NCI-H1092 (cell line): Measurements from ENCODE around the gene CCDC38.
"Not testable (repeated sequence)": the region's sequence is repeated elsewhere in the genome, so short reads cannot be mapped to it uniquely, and the experiment has no call there.

ENCODE experiments used
- DNase-seq: peaks from one replicate; lab custom pipeline; 2025; lab: John Stamatoyannopoulos, UW

Gene CCDC38

DNA sequence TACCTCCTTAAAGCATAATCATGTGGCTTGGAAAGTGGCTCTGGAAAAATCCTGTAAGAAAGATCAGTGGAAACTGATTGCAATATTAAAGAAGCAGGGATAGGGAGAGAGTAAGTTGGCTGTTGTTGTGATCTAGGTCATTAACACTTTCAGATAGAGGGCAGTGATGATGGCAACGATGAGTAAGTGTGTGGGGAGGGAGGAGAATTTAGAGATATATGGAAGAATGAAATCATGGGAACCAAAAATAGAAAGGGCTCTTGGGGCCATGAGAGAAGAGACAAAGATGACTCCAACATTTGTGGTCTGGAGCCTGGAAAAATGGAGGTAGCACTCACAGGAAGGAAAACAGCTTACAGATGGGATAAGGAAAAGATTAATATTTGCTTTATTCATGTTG is 60.3 kb downstream of the CCDC38 start:
- DNase-seq = no peak

DNA sequence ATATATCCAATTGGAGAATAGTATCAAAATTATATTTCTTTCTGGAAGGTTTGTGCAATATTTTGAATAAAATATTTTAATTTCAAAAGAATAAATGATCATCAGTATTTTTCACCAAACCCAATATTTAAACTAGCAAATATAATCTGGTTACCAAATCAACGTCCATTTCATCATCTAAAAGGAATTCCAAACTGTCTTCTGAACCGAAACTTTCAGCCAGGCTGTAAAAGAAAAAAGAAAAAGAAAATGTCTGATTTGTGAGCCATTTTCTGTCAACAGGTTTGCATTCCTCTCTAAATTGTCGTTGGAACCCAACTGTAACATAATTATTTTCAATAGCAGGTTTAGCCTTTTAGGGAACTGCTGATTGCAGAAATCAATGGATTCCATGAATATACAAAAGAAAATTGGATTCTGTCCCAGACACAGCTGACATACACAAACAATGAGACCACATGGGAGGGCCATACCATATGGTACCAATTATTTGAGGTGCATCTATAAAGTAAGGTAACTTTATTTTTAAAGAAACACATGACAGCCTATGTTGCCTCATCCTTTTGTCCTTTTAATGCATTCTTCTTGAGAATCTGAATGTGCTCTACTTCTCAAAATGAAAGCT is 61.0 kb downstream of the CCDC38 start:
- DNase-seq = no peak

DNA sequence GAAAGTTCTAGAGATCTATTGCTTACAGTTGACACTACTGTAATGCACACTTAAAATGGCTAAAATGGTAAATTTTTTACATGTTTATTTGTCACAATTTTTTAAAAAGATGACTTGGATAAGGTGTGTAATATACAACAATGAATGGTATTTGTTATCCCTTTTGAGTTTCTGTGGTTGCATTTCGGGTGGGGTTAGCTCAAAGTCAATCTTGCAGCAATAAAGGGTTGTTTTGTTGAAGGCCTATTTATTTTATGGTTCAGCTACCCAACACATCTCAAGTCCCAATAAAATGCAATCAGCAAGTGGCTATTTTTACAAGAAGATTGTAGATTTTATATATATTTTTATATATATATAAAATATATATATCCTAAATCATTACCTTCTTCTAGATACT is 61.5 kb downstream of the CCDC38 start:
- DNase-seq = no peak

DNA sequence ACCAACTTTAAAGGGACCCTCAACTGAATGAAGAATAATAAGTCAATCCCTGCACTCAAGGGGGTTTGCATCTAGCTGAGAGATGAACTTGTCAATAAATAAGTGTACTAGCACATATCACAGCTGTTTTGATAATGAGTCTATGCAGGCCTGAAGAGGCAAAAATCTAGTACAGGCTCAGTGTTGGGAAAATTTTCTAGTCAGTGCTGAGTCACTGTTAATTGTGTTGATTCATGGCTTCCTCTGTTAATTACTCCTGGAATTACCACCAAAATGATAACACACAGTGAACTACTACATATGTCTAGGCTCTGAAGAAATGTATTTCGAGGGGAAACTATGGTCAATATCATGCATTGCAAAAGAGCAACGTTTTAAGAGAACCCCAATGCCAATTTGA is 64.8 kb downstream of the CCDC38 start:
- no peak for DNase-seq

DNA sequence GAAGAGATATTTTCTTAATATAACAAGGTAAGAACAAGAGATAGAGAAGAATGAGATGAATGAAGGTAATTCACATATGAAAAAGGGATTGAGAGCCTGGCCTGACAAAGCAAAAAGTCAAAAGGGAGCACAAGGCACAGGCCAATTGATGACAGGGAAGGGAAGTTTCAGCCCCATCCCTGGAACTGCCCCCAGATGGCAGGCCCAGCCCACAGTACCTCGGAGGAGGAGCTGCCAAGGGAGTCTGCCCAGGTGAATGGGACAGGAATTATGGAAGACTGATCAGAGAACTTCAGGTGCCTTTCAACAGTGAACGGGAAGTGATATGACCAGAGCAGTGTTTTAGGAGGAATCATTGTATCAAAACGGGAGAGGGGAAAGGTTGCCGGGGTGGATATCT is 68.0 kb downstream of the CCDC38 start:
- DNase-seq = no peak

DNA sequence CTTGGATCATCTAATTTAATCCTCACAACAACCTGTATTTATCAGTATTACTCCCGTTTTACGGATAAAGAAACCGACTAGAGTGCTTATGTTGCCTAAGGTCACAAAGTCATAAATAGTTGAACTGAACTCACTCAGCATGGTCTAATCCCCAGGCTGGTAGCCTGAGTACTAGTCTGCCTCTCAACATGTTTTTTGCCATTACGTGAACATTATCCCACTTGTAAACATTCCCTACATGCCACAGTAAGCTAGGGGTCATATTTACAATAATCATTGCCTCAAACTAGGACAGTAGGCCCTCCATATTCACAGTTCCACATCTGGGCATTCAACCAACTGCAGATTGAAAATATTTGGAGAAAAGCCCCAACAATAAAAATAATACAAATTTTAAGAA is 71.5 kb downstream of the CCDC38 start:
- no peak for DNase-seq

DNA sequence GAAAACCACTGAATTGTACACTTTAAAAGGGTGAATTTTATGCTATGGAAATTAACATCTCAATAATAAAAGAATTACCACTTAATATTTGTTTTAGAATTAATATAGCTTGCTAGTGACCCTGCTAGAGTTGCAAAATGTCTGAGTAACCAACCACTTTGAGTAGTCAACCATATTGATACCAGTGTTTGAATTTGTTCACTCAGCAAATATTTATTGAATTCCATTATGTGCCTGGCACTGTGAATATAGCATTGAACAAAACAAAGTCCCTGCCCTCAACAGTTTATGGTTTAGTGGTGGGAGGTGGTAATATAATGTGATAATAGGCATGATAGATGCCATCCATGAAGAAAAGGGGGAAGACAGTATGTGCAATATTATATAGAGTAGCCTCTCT is 79.1 kb downstream of the CCDC38 start:
- DNase-seq = no peak

DNA sequence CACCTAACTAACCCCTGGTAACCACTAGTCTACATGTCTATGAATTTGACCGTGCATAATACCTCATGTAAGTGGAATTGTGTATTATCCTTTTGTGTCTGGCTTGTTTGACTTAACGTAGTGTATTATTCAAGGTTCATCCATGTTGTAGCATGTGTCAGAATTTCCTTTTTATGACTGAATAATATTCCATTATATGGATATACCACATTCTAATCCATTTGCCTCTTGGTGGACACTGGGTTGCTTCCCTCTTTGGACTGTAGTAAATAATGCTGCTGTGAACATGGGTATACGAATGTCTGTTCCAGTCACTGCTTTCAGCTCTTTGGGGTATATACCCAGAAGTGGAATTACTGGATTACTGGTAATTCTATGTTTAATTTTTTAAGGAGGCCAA is 80.4 kb downstream of the CCDC38 start:
- DNase-seq = no peak

DNA sequence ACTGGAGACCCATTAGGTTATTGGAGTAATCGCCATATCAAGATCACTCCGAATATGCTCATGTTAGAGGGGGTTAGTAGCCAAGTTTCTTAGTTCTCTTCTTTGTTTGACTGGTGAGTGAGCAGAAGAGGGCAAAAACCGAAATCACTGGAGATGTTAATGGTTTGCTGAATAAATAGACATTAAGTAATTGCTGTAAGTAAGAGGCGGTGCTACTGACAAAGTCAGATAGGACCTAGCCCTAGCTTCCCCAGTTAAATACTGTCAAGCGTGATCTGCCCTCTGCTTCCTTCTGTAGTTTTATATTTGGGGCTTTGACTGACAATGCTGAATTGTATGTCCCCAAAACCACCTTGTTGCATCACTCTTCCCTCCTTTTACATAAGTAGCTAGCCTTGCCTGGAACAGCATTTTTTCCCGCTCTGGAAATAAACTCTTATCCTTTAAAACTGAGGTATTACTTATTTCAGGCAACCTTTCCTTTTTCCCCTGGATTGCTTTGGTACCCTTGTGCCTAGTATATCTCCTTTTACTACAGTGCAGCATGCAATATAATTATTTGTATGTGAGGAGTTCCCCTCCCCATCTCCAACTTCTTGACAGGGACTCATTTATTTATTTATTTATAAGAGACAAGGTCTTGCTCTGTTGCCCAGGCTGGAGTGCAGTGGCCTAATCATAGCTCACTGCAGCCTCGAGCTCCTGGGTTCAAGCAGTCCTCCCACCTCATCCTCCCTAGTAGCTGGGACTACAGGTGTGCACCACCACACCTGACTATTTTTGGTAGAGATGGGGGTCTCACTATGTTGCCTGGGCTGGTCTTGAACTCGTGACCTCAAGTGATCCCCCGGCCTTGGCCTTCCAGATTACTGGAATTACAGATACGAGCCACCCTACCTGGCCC is 82.2 kb downstream of the CCDC38 start:
- no peak for DNase-seq

DNA sequence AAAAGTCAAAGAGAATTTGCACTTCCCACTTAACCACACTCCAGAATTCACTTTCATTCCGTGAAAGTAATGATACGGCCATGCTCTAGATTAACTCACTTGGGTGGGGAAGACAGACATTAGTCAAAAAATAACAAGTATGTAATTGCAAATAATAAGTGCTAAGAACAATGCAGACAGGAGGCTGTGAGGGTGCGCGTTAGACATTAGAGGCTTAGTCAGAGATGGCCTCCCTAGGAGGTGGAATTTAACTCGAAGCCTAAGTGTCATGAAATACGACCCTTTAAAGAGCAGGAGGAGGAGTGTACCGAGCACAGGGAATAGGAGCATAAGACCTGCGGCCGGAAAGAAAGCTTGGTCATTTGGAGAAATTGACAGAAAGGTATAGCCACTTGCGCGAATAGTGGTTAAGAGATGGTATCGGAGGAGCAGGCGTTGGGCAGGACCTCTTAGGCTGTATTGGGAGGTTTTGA is 83.0 kb downstream of the CCDC38 start:
- no peak for DNase-seq

DNA sequence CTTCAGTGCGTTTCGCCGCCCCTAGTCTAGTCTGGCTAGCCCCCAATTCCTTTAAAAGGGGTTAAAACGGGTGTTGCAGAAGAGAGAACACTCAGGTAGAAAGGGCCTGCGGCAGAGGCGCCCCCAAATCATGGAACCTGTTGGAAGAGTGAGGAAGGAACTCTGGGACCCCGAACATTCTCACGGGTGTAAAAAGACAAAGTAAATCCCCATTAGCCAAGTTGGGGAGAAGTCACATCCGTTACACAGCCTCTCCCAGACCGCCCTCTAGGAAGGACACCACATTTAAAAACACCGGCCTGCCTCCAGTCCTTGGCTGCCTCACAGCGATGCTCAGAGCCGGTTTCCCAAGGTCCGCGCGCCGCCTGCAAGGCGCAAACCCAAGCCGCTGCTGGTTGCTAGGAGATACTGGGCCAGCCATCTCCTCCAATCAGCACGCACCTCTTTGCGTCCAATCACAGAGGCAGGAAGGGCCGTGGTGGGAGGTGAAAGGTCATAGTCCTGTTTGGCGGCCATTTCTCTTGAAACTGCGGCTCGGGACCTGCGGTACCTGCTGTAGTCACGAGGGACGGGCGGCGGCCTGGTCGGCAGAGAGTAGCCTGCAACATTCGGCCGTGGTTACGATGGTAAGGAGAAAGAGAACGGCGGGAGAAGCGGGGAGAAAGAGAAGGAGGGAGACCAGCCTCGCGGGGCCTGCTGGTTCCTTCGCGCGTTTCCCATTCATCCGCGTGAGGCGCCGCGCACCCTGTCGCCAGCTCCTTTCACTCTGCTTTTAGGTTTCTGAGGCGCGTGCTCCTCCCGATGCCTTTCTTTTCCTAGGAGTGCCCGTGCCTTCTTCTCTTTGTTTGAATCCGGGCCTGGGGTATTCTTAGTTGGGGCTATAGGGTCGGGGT is 83.7 kb downstream of the CCDC38 start, which contains the start of gene SNRPF:
SNRPF (plus strand) TSS at position 502 of the 893 bp plus-strand sequence; CDS start at position 624, 122 bp downstream.
- DNase-seq = peak; percentile 86

DNA sequence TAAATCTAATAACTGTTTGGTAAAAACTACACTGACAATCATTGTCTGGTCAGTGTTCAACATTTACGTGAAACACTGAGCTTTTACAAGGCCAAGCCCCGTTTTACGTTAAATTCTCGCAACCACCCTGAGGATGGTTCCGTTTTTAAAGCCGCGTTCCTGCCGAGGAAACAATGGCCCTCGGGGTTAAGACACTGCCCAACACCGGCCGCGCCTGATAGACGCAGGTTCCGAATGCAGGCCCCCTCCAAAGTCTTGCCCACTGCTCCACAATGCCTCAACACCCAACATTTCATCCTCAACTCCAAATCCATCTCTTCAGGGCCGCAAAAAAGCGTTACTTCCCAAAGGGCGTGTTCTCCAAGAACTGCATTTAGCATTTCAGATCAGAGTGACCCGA is 84.6 kb downstream of the CCDC38 start:
- DNase-seq = no peak

DNA sequence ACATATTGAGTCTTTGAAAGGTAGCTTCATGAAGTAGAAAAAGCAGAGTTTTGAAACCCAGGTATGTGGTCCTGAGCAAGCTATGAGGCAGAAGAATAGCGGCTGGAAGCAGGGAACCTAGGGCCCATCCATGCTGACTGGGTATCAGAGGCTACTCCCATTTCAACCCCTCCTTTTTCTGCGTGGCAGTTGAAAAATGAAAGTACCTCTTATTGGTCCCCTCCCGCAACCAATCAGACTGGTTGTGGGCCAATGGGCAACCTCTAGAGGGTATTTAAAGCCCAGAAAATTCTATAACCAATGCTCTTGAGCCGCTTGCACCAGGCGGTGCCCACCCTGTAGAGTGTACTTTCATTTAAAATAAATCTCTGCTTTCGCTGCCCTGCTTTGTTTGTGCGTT is 85.3 kb downstream of the CCDC38 start:
- DNase-seq = no peak

DNA sequence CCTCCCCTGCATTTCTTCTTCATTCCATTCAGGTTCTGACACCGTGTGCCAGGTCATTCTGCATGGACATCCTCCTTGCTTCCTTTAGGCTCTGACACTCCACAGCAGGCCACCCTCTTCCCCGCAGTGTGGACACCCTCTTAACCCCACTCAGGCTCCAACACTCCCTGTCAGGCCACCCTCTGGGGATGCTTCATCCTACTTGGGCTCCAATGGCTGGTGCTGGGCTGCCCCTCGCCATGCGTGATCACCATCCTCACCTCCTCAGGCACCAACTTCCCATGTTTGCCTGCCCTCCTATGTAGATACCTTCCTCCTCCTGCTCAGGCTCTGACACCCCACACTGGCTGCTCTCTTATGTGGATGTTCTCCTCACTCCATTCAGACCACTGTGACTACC is 90.3 kb downstream of the CCDC38 start:
- DNase-seq = no peak

DNA sequence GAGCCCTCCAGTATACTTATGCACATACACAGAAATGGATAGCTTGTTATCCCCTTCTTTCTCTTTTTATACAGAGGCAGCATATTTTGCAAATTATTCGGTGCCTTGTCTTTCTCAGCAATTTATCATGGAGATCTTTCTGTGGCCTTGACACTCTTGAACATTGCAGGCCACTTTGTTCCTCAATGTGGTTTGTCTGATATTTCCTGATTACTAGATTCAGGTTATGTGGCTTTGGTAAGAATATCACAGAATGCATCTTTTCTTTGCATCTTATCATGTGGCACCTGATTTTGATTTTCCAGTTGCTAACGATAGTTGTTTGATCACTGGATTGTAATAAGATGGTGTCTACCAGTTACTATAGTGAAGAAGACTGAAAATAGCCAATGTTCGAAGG is 90.8 kb downstream of the CCDC38 start:
- DNase-seq = no peak

DNA sequence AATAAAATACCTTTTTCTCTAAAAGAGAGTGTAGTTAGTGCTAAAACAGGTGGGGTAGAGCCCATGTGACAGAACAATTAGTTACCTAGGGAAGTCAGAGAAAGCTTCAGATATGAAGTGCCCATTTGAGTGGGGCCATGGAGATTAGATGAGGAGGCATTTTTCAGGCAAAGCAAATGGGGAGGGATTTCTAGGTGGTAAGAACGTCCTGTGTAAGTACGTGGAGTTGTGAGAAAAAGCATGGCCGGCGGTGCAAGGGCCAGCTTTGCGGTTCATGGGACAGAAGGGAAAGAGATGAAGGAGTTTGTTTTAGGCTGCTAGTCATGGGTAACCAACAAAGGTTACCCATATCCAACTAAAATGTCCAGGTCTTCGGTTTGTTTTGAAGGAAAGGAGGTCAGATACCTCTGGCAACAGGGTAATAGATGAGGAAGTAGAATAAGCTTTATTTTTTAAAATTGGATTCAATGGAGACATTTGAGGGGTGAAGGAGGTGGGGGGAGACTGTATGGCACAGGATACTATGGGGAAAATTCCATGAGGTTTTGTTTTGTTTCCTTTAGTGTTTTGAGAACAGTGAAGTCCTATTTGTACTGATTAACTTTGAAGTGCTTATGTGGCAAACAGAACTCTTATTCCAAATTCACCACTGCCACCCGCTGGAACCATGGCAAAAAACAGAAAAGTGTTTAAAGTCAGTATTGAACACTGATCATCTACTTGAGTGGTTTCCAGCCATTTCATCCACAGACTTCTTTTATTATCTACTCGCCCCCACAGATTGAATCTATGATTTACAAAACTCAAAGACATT is 93.6 kb downstream of the CCDC38 start:
- no peak for DNase-seq

DNA sequence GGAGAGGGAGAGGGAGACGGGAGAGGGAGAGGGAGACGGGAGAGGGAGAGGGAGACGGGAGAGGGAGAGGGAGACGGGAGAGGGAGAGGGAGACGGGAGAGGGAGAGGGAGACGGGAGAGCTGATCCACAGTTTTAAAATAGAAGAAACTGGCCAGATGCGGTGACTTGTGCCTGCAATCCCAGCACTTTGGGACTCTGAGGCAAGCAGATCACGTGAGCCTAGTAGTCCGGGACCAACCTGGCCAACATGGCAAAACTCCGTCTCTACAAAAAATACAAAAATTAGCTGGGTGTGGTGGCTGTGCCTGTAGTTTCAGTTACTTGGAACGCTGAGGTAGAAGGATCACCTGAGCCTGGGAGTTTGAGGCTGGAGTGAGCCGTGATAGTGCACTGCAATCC is 100.0 kb downstream of the CCDC38 start:
- DNase-seq = not testable (repeated sequence)

DNA sequence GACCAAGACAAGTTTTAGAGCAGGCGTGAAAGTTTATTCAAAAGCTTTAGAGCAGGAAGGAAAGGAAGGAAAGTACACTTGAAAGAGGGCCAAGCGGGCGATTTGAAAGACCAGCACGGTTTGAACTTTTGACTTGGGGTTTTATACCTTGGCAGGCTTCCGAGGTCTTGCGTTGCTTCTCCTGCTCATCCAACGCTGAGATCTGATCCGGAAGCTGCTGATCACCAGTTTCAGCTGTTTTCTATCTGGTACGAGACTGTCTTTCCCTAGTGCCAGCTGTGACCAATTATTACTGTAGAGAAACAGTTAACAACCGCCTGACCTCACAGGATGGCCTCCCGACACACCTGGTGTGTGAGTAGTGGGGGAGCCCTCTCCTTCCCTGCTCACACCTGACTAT is 104.3 kb downstream of the CCDC38 start:
- DNase-seq = no peak

DNA sequence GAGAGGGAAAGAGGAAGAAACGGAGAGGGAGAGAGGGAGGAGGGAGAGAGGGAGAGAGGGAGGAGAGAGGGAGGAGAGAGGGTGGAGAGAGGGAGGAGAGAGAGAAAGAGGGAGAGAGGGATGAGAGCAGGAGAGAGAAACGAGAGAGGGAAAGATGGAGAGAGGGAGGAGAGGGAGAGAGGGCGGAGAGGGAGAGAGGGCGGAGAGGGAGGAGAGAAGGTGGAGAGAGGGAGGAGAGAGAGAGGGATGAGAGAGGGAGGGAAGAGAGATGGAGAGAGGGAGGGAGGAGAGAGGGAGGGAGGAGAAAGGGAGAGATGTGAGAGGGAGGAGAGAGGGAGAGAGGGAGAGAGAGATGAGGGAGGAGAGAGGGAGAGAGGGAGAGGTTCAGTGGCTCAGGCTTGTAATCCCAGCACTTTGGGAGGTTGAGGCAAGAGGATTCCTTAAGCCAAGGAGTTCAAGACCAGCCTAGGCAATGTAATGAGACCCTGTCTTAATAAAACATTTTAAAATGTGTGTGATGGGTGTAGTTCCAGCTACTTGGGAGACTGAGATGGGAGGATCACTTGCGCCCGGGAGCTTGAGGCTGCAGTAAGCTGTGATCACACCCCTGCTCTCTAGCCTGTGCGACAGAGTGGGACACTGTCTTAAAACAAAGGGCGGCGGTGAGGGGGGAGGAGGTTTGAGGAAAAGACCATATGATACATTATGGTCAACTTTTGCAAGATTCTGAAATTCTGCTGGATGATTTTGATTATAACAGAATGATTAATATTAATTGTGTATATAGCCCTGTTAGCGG is 105.0 kb downstream of the CCDC38 start:
- no peak for DNase-seq

DNA sequence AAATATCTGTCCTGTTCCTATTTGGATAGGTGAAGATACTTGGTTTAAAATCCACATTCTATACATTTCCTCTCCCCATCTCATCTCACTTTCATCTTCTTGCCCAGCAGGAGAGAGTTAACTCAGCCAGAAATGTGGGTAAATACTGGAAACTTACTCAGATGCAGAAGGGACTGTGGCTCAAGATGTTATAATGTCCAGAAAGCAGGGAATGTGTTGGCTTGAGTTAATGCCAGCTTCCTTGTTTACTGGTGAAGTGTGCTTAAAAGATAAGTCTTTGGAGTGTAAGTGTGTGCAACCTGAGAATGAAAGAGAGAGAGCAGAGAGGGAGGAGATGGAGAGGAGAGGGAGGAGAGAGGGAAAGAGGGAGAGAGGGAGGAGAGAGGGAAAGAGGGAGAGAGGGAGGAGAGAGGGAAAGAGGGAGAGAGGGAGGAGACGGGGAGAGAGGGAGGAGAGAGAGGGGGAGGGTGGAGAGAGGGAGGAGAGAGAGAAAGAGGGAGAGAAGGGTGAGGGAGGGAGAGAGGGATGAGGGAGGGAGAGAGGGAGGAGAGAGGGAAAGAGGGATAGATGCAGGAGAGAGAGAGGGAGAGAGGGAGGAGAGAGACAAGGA is 105.7 kb downstream of the CCDC38 start:
- DNase-seq = no peak
